Measurements from ENCODE around the gene SLC8A2.

The SLC8A2 gene

DNA sequence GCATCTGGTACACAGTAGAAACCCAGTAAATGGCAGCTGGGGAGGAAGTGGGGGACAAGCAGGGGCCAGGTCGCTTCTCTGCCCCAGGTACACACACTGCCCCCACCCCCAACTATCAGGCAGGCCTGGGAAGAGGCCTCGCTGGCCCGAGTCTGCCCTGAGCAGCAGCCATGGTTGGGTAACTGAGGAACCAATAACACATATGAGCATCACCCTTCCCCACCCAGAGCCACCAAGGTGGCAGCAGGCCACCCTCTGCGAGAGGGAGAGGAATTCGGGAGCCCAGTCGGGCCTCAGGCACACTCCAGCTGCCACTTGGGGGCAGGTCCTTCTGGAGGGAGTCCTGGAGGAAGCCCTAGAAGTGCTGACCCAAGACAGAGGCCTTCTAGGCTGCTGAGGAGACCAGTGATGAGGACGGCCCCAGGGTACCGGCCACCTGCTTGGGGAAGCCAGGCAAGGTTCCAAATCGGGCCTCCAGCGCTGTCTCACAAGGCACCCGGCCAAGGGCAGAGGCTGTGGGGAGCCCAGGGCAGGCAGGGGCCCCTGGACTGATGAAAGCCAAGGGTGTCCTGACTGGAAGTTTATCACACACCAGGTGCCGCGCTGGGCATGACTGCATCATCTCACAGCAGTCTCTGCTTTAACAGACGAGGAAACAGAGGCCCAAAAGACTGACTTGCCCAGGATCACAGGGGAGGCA lies 26.3 kb upstream of the SLC8A2 start:
- no peak overlapping the region for H3K4me3 ChIP-seq (replicated peaks; ENCODE audit: low read depth, low read length)
- DNase-seq (ENCODE audit: extremely low read depth, low read depth) = no peak
- TF ChIP-seq, protein P1, sequence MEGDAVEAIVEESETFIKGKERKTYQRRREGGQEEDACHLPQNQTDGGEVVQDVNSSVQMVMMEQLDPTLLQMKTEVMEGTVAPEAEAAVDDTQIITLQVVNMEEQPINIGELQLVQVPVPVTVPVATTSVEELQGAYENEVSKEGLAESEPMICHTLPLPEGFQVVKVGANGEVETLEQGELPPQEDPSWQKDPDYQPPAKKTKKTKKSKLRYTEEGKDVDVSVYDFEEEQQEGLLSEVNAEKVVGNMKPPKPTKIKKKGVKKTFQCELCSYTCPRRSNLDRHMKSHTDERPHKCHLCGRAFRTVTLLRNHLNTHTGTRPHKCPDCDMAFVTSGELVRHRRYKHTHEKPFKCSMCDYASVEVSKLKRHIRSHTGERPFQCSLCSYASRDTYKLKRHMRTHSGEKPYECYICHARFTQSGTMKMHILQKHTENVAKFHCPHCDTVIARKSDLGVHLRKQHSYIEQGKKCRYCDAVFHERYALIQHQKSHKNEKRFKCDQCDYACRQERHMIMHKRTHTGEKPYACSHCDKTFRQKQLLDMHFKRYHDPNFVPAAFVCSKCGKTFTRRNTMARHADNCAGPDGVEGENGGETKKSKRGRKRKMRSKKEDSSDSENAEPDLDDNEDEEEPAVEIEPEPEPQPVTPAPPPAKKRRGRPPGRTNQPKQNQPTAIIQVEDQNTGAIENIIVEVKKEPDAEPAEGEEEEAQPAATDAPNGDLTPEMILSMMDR (IDR thresholded peaks at IDR 0.05; ENCODE audit: low read depth, low read length, missing control alignments) = no peak

DNA sequence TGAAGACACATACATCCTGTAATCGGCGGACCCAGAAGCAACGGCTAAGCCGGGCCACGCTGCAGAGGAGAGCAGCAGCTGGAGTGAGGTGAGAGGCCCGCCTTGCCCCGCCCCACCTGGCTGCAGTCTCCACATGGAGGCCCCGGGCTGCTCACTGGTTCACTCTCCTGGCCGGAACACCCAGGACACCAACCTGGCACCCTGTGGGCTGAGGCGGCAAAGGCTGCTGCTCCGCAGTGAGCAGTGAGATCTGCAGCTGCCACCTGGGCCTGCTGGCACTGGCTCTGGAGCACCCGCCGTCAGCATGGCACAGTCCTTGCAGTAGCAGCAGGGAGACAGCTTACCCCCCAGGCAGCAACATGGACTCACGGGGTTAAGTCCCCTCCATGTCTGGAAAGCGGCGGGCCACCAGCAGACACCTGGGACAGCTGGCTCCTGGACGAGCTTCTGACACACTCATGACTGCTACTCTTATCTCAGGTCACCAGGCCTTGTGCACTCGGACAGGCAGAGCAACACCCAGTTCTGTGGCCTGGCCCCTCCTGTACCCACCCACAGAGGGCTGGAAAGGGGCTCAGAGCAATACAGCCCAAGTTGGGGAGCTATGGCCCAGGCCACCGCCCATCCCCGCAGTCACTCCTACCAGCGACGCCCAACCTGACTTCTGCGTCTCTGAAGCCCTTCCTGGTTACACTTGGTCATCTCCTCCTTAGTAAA lies 25.5 kb upstream of the SLC8A2 start:
- DNase-seq (ENCODE audit: extremely low read depth, low read depth) = no peak
- TF ChIP-seq, protein P1 (IDR thresholded peaks at IDR 0.05; ENCODE audit: low read depth, low read length, missing control alignments) = no peak
- no peak overlapping the region for H3K4me3 ChIP-seq (replicated peaks; ENCODE audit: low read depth, low read length)

DNA sequence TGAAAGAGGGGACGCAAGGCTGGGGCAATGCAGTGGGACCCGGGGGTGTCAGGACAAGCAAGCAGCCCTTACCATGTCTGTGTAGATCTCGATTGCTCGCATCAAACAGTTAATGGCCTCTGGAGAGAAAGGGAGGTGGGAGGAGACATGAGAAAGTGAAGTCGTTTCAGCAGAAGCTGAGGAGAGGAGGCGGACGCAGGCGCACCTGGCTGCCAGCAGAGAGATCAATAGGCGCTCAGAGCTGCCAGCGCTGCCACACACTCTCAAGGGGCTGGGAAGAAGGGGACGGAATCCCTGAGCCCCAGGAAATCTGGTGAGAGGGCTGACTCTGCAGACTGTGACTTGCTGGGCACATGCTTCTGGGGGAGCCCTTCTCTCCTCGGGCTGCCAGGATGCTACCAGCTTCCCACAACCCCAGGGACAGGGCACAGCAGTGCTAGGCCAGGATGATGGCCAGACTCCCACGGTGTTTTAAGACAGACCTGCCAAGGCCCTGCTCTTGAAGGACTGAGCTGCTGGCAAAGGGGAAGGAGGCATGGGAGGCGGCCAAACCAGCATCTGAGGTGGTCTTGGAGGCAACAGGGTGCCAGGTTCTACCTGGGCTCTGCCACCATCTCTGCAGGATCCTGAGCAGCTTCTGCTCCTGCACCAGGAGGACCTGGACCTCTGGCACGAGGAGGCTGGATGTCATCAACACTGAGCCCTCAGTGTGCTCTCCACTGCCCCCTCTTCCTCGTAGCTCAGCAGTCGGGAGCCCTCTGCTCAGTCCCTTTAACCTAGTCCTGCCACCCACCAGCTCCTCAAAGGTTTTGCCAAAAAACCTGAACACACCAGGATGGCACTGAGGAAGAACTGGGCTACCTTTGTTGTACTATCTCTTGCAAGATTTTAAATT lies 24.0 kb upstream of the SLC8A2 start:
- H3K4me3 ChIP-seq (replicated peaks; ENCODE audit: low read depth, low read length) = no peak overlapping the region
- TF ChIP-seq, protein P1 (IDR thresholded peaks at IDR 0.05; ENCODE audit: low read depth, low read length, missing control alignments) = no peak
- DNase-seq (ENCODE audit: extremely low read depth, low read depth) = no peak

DNA sequence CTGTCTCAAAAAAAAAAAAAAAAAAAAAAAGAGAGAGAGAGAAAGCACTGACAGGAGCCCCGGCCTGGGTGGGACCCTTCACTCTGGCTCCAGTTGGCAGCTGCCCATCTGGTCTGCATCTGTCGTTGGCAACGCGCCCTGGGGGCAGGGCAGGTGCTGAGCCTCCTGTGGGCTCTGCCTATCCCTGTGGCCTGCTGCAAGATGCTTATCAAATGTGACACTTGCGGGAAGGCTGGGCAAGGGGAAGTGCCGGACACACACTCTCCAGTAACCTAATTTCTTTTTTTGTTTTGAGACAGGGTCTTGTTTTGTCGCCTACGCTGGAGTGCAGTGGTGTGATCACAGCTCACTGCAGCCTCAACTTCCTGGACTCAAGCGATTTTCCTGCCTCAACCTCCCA lies 23.0 kb upstream of the SLC8A2 start:
- TF ChIP-seq, protein P1 (IDR thresholded peaks at IDR 0.05; ENCODE audit: low read depth, low read length, missing control alignments) = no peak
- DNase-seq (ENCODE audit: extremely low read depth, low read depth) = no peak
- H3K4me3 ChIP-seq (replicated peaks; ENCODE audit: low read depth, low read length) = no peak overlapping the region

DNA sequence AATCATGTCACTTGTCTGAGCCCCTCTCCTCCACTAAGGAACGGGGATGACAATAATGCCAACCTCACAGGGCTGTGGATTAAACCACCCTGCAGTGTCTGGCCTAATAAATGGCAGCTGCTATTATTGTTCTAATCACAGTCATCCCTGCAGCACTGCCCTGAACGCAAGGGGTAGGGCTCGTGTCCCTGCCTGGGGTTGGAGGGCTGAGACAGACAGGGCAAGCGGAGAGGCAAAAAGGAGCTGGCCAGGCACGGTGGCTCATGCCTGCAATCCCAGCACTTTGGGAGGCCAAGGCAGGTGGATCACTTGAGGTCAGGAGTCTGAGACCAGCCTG lies 22.5 kb upstream of the SLC8A2 start:
- H3K4me3 ChIP-seq (replicated peaks; ENCODE audit: low read depth, low read length) = no peak overlapping the region
- TF ChIP-seq, protein P1 (IDR thresholded peaks at IDR 0.05; ENCODE audit: low read depth, low read length, missing control alignments) = no peak
- DNase-seq (ENCODE audit: extremely low read depth, low read depth) = no peak

DNA sequence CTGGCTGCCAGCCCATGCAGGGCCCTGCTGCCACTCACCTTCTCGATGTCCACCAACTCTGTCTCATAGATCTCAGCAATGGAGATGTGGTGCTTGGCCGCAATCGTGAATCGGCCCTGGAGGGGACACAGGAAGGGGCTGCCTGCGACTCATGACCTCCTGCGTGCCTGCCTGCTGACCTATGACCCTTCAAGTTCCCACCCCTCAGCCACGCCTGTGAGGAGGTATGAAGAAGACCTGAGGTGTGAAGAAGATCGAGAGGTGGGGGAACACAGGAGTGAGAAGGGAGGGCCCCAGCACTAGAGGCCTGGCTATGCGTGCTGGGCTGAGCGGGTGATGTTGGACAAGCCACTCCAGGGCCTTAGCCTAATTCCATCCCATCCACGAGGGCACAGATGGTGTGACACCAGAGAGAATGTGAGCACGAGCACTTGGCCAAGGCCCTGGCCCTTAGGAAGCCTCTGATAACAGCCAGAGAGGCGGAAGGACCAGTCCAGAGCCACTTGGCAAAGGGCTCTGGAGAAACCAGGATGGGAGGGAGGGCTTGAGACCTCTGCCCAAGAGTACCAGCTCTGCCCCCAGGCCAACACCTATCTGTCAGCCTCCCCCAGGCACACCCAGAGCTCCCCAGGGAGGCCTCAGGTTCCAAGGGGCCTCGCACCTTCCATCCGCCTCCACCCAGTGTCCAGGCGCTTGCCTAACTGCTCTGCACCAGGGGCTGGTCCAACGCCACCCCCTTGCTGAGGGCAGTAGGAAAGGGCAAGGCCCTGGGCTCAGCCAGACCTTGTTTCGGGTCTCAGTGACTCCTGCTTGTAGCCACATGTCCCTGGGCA lies 21.9 kb upstream of the SLC8A2 start:
- no peak for DNase-seq (ENCODE audit: extremely low read depth, low read depth)
- TF ChIP-seq, protein P1 (IDR thresholded peaks at IDR 0.05; ENCODE audit: low read depth, low read length, missing control alignments) = no peak
- no peak overlapping the region for H3K4me3 ChIP-seq (replicated peaks; ENCODE audit: low read depth, low read length)

All from HFF-Myc (cell line).